Stimulated activated CD8-positive, alpha-beta memory T cell treated with anti-CD3 and anti-CD28 coated beads, Interleukin-12 subunit alpha, Interleukin-12 subunit beta, amount 100 ng/mL, for 1 hour (primary cell): Measurements from ENCODE around the gene MYH7.
"Not testable (repeated sequence)": the region's sequence is repeated elsewhere in the genome, so short reads cannot be mapped to it uniquely, and the experiment has no call there.

Experiments used
- DNase-seq: peaks from one replicate; pipeline ENCODE4 v3.0.0-alpha.2; 2020; ENCODE audit warnings: low read depth

MYH7 gene

DNA sequence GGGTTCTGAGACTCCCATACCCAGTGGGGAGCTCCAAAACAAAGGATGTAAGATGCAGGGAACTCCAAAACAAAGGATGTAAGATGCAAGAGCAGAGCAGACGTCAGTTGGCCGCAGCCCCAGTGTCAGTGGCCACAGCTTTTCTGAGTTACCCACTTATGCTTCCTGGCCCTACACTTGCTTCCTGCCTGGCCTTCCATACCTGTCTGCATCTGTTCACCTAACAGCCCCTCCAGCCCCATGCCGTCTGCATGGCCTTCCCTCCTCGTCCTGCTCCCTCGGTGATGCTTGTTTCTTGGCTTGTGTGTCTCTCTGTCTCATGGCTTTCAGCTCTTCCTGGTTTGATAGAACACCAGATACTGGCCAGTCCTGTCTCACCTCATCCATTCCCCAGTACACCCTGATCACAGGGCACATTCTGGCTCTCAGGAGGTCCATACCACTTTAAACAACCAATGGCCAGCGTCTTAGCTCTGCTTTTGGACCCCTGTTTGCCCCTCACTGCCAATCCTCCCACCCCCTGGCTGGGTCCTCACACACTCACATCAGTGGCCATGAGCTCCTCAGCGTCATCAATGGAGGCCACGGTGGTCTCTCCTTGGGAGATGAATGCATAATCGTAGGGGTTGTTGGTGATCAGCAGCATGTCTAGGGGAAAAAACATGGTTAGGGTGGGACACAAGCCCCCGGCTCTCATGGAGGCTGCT, 5.3 kb downstream of the MYH7 start:
- DNase-seq, result no peak

DNA sequence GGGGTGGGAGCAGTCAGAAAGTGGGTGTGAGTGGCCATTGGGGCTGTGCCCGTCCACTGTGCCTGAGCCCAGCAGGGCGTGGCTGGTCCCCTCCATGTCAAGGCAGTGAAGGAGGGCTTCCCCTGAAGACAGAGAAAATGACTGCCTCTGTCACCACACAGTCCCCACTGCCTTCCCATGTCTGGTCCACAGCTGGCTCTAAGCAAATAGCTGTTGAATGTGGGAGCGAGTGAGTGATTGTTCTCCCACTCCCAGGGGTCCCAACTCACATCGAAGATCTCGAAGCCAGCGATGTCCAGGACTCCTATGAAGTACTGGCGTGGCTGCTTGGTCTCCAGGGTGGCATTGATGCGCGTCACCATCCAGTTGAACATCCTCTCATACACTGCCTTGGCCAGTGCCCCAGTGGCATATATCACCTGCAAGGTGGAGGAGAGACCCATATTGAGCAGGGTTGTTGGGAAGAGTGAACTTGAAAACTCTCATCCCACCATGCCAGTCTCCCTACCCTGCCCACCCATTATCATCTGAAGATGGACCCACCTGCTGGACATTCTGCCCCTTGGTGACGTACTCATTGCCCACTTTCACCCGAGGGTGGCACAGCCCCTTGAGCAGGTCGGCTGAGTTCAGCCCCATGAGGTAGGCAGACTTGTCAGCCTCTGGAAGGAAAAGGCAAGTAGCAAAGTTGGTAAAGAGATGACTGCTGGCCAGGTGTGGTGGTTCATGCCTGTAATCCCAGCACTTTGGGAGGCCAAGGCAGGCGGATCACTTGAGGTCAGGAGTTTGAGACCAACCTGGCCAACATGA, 6.6 kb downstream of the MYH7 start:
- DNase-seq, result no peak

DNA sequence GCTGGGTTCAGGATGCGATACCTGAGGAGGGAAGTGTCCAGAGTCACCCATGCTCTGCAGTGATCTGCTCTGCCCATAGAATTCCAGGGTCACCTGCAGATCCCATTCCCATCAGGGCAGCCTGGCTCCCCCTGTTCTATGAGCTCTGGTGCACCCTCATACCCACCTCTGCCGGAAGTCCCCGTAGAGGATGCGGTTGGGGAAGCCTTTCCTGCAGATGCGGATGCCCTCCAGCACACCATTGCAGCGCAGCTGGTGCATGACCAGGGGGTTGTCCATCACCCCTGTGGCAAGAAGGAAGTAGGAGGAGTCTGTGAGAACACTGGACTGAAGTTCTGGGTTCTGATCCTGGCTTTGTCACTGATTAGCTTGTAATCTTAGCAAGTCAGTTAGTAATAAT, 9.7 kb downstream of the MYH7 start:
- not testable (repeated sequence) for DNase-seq

DNA sequence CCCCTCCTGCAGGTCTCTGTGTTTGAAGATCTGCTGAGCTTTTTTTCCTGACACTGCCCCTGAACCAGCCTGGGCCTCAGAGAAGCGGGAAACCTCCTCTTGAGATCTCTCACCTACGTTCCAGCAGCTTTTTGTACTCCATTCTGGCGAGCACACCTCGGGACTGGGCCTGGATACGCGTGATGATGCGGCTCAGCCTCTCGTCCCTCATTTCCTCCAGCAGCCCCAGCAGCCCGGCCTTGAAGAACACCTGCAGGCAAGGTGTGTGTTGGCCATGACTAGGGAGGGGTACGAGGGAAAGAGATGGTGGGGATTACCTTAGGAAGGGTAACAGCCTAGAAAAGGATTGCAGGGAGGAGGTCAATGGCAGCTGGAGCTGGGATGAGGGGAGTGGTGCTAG, 10.3 kb downstream of the MYH7 start:
- no peak for DNase-seq

DNA sequence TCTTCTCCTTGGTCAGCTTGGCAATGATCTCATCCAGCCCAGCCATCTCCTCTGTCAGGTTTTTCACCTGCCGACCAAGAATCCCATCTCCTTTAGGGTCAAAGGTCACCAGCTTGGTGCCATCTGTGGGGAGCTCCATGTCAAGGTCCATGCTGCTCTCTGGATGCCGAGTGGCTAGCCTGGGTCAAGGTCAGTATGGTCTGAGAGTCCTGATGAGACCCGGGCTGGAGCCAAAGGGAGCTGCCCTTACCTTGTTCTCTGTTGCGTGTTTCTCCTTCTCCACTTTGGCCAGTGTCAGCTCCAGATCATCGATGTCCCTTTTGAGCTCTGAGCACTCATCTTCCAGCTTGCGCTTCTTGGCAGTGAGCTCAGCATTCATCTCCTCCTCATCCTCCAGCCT, 11.8 kb downstream of the MYH7 start:
- DNase-seq, result no peak

GRCh38 chr14:23421594-23421993, 13.9 kb downstream of the MYH7 start:
- DNase-seq, result no peak

- not testable (repeated sequence) for DNase-seq
Observed at GRCh38 chr14:23419646-23420045, 15.8 kb downstream of the MYH7 start.

GRCh38 chr14:23418021-23418420, 17.4 kb downstream of the MYH7 start:
- no peak for DNase-seq

DNA sequence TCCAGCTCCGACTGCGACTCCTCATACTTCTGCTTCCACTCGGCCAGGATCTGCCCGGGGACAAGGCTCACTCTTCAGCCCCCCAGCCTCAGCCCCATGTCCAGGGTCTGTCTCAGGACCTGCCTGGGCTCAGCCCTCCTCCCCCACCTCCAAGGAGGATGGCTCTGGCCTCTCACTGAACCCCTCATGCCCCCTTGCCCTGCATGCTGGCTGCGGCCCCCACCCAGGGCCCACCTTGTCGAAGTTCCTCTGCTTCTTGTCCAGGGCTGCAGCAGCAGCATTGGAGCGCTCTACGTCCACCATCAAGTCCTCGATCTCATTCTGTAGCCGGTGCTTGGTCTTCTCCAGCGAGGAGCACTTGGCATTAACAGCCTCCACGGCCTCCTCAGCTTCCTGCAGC, 18.2 kb downstream of the MYH7 start:
- not testable (repeated sequence) for DNase-seq

DNA sequence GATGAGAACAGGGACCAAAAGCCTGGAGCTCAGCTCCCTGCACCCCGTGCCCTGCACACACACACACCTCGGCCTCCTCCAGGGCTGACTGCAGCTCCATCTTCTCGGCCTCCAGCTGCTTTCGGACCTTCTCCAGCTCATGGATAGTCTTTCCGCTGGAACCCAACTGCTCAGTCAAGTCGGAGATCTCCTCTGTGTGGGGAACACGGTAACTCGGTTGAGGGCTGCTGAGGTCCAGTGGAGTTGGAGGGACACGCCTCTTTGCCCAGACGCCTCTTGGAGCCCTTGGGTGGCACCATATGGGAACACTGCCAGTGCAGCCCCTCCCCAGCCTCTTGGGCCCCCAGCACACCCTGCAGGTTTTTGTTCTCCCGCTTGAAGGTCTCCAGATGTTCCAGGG, 18.7 kb downstream of the MYH7 start:
- DNase-seq, result no peak

DNA sequence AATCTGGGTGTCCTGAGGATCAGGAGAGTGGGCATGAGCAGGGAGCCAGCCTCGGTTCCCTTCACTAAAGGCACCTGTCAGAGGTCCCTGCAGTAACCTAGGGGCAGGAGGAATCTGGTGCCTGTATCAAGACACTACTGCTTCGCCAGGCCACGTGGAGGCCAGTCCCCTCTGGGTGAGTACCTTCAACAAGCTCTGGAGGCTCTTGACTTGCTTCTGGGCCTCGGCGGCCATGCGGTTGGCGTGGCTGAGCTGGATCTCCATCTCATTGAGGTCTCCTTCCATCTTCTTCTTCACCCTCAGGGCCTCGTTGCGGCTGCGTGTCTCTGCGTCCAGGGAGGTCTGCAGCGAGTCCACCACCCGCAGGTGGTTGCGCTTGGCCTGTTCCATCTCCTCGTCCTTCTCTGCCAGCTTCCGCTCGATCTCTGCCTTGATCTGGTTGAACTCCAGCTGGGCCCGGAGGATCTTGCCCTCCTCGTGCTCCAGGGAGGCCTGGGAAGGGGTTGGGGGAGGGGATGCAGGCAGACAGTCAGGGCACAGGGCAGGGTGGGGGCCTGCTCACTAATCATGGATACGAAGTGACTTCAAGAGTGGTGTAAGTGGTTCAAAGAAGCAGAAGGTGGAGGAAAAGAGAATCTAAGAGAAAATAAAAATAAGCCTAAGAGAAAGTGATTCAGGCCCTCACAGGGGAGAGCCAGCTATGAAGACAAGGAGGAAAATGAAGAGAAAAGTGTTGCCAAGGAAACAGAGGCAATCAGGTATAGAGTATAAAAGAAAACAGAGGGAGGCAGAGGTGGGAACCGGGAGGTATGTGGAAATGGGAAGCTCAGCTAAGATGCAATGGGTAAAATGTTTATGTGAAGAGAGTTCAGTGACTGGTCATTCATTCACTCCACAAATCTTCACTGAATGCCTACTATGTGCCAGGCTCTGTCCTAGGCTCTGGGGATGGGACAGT, 19.4 kb downstream of the MYH7 start:
- DNase-seq, result no peak

- no peak for DNase-seq
Observed at GRCh38 chr14:23414906-23415820, 20.3 kb downstream of the MYH7 start.

- no peak for DNase-seq
Observed at GRCh38 chr14:23414254-23414653, 21.2 kb downstream of the MYH7 start.

- no peak for DNase-seq
Observed at GRCh38 chr14:23413681-23414080, 21.8 kb downstream of the MYH7 start.

DNA sequence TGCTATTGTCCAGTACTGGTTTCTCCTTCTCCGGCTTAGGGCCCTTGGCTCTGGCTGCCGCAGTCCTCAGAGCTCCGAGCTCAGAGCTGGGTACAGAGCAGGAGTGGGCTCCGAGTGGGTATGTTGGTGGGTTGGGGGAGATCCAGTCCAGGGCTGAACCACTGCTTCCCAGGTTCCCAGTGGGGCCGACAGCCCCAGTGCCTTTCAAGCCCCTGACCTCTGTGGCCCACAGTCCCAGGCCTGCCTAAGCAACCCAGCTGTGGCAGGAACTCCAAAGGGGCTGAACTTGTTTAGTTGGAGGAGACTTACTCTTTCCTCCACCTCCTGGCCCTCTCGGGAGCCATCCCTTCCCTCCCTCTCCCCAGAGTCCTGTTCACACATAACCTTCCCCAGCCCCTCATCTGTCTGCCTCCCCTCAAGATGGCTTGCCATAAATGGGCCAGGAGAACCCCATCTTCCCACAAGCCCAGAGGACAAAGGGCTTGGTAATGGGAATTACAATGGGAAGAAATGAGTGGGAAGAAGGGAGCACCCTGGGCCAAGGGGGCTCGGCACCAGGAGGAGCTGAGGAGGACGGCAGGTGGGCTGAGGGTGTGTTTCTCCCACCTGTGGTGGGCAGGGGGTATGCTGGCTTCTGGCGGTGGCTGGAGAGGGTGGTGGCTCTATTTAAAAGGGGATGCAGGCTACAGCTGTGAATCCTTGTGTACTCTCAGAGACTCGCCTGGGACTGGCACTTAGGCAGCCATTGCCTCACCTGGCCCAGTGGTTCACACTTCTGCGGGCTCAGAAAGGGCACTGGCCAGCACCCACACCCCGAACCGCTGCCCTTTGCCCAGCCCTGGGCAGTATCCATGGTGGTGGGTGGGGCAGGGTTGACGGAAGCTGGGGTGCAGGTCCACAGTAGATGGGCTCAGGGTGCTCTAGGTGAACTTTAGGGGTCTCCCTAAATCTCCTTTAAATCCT, 23.6 kb downstream of the MYH7 start:
- DNase-seq, result no peak

DNA sequence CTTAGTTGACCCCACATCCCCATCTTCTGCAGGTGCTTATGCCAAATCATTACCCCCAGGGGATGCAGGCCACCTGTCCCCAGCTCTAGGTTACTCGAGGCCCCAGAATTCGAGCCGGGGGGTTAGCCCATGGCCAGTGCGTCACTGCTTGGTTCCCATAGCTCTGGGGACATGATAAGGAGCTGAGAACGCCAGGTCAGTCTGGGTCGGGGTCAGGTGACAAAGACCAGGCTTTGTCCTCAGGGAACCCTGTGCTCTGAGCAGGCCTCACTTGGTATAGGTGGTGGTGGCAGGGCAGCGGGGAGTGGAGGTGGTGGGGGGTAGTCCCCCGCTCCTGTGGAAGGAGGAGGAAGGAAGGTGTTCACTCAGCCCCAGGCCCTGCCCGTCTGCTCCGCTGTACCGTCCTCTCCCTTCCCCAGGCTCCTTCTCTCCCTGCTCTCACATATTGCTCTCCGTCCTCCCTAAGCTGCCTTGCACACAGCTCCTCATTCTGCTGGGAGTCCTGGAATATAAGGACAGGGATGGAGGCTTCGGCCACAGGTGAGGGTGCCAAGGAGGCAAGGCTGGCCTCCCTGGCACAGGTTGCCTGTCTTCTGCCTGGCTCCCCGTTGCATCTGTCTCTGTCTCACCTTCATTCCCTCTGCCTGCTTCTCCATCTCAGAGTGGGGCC, 25.4 kb downstream of the MYH7 start:
- DNase-seq, result no peak

GRCh38 chr14:23409475-23409874, 26.0 kb downstream of the MYH7 start:
- no peak for DNase-seq

GRCh38 chr14:23408307-23408630, 27.2 kb downstream of the MYH7 start:
- DNase-seq, result no peak

DNA sequence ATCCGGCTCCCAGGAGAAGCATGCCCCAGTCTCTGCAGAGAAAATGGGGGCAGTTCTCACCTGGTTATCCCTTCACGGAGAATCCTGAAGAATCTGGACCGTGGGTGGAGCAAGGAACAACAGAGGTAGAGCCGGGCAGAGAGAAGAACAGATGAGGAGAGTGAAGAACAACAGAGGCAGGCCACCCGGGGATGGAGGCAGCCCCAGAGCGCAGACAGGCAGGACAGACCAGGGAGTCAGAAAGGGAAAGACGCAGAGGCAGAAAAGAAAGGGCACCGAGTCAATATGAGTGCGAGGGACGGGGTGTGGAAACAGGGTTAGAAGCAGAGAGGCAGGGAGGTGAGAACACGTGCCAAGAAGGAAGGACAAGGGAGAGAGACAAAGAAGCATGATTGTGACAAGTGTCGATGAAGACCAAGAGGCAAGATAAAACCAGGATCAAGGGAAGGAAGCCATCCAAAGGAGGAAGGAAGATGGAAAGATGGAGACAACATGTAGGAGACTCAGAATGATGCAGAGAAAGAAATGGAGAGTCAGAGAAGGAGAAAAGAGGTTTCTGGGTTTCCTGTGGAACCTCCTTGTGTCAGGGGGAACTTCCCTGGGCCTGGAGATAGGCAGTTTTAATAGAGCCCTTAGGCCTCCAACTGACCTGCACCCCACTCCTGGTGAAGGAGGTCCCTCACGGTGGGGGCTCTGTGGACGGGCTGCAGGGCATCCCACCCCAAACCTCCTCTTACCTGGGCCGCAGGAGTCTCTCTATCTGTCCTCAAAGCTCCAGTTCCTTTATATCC, 27.7 kb downstream of the MYH7 start, which contains the start of gene MYH6:
MYH6 (minus strand) TSS at position 758 of the 791 bp plus-strand sequence. CDS start 1,050 bp downstream, outside the sequence.
- DNase-seq, result no peak
